HT-29 (cell line): Measurements from ENCODE around the gene RAB31. TPM values are rescaled to one million over a fixed set of nuclear protein-coding genes. Genes with fewer than 3 reads are reported as not detected.

ENCODE experiments used
- DNase-seq: peaks from one replicate; pipeline ENCODE4 v3.0.0-alpha.2; 2015; ENCODE audit warnings: low spot score
- total RNA-seq: library from RNA; depleted of rRNA; stranded (reverse); fragments of >200 nt; shearing (Covaris generic); gene quantifications from 2 replicates; pipeline ENCODE4 v1.2.3, GENCODE V29; 2014

RAB31 gene
- total RNA-seq, 1 experiment from 2014 or later: 1.7 TPM

DNA sequence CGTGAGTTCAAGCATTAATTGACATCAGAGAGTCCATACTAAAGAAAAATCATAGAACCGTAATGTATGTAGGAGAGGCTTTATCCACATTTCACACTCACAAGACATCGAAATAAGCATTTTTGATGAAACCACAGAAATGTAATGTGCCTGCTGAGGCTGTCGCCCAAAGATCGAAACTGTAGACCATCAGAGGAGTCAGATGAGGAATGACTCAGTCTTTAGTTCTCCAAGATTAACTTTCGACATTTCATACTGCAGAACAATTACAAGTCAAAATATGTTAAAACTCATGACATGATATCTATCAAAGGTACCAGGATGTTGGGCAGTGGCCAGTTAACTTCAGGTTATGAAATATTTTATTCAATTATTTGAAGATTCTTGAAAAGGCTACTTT, 79.6 kb downstream of the RAB31 start:
- DNase-seq: no peak

DNA sequence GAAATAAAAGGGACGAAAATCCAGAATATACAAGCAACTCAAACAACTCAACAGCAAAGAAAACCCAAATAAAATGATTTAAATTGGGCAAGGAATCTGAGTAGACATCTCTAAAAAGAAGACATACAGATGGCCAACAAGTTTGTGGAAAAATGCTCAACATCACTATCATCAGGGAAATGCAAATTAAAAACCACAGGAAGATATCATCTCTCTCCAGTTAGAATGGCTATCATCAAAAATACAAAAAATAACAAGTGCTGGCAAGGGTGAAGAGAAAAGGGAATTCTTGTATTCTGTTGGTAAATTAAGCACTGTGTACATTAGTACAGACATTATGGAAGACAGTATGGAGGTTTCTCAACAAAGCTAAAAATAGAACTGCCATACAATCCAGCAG, 80.0 kb downstream of the RAB31 start:
- no peak for DNase-seq

DNA sequence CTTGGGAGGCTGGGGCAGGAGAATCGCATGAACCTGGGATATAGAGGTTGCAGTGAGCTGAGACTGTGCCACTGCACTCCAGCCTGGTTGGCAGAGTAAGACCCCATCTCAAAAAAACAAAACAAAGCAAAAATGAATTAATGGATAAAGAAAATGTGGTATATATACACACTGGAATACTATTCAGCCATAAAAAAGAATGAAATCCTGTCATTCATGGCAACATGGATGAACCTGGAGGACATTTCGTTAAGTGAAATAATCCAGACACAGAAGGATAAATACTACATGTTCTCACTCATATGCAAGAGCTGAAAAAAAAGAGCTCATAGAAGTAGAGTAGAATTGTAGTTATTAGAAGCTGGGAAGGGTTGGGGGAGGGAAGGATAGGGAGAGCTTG, 80.8 kb downstream of the RAB31 start:
- no peak for DNase-seq

DNA sequence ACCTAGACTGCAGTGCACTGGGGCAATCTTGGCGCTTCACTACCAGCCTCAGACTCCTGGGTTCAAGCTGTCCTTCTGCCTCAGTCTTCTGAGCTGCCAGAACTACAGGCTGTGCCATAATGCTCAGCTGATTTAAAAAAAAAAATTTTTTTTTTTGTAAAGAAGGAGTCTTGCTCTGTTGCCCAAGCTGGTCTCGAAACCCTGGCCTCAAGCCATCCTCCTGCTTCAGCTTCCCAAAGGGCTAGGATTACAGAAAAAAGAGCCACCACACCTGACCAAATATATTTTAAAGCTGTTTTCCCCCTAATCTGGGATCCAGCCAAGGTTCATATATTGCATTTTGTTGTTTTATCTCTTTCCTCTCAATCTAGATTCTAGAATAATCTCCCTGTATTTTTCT, 82.2 kb downstream of the RAB31 start:
- no peak for DNase-seq

DNA sequence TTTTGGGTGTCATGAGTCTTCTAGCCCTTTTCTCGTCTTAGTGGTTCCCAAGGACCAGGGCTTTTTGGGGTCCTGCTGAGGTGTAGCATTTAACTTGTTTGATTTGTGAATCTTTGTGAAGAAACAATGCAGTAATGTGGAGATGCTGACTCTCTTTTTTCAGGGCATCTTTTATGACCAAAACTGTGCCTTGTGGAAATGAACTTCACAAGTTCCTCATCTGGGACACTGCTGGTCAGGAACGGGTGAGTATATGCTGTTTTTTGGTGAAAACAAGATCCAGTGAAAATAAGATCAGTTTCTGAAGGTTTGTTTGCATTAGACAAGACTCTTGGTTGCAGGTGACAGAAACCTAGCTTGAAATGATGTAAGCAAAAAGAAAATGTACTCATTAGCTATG, 83.9 kb downstream of the RAB31 start:
- DNase-seq: no peak

DNA sequence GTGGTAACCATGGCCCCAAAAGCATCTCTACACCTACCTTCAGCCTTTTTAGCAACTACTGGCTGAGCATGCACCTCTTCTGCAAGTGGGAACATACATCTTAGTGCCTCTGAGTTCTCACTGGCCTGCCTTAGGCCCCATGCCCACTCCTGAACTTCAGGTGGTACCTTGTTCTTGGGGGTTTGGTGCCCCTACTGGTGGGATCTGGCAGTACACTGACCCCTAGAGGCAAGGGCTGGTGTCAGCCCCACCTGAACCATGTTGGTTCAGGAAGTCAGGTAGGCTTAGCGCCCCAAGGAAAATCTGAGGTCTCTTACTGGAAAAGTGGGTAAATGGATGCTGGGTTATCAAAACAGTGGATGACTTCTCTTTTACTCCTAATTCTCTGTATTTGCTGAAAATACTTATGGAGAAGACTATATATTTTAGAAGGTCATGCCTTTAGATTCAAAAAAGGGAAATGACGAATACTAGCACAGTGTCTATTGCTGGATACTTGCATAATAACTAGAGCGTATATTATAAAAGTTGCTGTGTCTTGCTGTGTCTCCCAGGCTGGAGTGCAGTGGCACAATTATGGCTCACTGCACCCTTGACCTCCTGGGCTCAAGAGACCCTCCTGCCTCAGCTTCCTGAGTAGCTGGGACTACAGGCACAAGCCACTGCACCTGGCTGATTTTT, 84.6 kb downstream of the RAB31 start:
- peak; percentile 25 for DNase-seq

DNA sequence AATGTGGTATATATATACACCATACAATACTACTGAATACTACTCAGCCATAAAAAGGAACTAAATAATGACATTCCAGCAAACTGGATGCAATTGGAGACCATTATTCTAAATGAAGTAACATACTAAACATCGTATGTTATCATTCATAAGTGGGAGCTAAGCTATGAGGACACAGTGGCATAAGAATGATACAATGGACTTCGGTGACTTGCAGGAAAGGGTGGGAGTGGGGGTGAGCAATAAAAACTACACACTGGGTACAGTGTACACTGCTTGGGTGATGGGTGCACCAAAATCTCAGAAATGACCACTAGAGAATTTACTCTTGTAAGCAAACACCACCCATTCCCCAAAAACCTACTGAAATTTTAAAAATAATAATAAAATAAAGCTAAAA, 87.9 kb downstream of the RAB31 start:
- no peak for DNase-seq

DNA sequence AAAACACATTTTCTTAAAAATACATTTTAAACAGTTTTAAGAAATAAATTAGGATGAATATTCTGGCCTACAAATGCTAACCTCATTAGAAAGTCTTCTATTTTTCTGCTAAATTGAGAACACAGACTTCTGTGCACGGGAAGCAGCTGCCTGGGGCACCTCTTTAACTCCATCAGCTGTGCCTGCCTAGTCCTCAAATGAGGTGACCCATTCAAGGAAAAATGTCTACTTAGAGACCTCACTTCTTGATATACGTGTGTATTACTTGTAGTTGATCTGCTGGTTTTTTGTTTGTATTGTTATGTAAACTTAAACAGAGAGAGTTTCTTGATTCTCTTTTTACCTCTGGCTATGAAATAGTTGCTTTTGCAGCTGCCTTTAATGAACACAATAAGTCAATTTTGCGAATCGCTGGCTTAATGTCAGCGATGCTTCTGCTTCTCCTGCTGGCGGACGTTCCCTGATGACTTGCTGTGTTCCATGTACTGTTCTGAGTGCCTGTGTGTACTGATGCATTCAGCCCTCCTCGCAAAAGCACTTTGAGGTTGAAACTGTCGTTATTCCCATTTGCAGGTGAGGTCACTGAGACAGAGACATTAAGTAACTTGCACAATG, 88.9 kb downstream of the RAB31 start:
- no peak for DNase-seq

DNA sequence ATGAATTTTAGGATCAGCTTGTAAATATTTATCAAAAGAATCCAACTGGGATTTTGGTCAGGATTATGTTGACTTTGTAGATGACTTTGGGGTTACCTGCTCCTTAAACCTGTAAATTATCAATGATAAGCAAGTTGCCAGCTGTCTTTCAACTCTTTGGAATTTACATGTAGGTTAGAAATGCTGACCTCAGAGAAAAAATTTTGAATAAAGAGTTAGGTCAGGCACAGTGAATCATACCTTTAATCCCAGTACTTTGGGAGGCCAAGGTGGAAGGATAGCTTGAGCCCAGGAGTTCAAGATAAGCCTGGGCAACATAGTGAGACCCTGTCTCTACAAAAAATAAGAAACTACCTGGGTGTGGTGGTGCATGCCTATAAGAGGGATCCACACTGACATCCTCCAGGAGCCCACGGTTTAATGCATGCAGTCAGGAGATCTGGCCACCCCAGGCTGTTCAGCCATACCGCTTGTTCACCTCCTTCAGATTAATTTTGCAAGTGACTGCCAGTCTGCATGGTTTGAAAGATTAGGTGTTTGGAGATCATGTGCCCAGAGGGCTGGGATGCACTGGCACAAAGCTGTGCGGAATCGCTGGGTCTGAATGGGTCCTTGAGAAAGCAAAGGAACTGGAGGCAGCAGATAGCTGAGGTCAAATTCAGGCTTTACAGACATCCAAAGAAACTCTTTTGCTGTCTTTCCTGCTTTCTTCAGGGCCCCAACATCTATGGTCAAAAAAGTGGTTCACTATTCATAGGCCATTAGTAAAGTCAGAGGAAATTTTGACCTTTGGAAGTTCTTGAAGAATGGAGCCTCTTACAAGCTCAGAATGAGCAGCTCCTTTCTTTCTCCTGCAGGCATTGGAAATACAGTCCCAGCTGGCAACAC, 94.3 kb downstream of the RAB31 start:
- DNase-seq: no peak

DNA sequence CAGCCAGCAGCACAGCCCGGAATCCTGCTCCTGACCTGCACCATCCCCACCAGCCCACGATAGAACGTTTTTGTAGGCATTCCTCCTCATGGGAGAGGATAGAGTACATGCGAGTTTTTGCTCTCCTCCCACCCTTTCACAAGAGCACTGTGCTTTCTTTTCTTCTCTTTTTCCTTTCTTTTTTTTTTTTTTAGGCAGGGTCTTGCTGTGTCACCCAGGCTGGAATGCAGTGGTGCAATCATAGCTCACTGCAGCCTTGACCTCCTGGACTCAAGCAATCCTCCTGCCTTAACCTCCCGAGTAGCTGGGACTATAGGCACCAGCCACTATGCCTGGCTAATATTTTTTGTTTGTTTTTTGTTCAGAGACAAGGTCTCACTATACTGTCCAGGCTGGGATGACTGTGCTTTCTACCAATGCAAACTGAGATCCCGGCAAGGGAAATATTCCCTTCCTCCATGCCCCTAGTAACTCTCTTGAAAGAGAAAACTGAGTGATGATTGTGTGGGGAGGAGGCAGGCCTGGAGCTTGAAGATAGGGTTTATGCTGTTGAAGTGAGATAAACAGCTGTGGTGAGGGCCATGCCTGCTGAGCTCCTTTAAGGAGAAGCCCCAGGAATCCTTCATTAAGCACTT, 95.1 kb downstream of the RAB31 start:
- DNase-seq: no peak

DNA sequence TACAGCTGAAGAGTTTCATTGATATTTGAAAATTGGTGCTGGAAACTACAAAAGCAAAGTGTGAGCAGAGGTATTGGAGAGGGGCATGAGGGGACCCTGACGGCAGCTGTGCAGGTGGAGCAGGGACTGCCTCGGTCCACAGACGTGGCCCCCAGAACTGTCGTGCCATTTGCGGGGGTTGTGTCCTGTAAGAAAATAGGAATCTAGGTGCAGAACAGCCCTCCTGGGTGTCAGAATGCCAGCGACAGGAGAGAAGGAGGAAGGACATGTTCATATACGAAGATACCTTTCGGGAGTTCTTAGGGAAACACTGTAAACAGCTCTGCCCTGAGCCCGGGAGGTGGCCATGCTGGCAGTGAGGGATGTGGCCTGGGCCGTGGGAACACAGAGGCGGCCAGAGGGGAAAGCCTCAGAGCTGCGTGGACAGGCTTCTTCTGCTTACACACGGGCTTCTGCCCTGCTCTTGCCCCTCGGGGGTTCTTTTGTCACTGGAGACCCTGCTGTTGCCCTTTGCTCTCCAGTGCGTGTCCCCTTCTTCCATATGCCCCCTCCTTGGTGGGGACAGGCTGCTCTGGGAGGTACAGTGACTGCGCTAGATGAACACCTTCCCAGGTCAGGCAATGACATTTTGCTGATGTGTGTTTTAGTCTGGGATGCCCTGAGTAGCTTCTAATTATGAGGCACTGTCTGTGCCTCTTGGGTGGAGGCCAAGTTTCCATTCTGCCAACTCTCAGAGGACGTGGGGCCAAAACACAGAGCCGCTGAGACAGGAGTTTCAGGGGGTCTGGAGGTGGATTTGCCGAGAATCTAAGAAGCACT, 95.8 kb downstream of the RAB31 start:
- no peak for DNase-seq

DNA sequence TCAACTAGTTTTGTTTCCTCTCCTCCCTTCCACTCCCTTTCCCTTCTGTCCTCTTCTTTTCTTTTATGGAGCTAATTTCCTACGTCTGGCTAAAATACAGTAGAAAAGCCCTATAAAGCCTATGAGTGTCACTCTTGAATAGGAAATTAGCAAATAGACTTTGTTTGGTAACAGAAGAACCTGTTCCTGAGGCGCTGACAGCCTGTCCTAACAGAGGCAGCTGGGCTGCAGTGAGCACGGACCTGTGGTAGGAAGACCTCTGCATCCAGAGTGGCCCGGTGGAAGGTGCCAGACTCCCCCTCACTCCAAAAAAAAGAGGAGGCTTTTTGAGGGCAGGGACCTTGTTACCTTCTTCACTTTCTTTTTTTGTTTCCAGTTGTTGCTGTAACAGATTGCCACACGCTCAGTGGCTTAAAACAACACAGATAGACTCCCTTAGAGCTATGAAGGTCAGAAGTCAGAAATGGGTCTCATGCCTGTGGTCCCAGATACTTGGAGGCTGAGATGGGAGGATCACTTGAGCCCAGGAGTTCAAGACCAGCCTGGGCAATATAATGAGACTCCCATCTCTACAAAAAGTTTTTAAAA, 96.5 kb downstream of the RAB31 start:
- peak; percentile 18 for DNase-seq

DNA sequence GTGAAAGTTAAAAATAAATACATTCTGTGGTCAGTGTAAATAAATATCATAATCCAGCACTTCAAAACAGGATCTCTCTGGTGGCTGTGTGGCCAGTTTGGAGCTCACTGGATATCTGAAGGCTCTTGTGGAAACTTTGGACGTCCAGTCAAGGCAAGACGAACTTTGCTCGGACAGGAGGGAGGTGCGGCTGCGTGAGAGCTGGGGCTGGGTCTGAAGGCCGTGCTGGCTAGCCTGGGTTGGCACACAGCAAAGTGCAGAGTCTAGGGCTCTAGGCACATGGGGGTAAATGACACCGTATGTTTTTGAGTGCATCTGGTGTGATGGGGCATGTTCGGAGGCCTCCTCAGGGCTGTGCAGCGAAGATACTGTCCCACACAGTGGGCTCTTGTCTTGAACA, 98.8 kb downstream of the RAB31 start:
- DNase-seq: no peak

DNA sequence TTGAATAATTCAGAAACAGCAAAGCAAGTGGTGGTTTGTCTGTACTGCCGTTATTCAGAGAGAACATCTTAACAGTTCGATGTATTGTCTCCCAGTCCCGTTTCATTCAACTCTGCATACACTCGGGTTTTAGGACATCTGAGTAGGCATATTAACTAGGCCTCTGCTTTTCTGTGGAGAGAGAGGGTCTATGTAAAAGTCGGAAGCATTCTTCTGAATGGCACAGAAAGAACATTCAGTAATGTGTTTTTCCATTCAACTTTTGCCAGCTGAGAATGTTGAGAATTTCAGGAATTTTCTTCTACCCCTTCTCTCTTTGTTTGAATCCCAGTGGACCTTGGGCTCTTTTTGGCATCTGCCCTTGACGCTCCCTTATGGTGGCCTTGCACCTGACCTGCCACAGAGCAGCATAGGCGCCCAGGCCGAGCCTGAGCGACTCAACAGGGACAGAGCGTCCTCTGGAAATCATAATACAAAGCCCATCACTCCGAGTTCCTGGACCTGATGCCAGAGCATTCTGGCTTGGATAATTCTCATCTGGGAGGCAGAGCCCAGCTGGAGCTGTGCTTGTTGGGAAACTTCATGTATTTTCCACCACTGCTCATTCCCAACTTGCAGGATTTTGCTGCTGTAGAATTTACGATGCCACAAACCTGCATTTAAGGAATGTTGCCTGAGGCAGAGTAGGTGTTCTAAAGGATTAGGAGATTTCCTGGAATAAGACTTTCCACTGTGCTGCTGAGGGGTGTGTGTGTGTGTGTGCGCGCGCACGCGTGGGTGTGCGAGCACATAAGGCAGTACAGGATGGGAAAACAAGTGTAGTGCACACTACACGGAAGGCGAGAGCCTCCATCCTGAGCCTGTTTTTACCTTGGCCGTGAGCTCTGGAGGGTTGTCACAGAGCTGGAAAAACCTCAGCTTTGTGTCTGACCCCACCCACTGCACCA, 100.5 kb downstream of the RAB31 start:
- DNase-seq: no peak

DNA sequence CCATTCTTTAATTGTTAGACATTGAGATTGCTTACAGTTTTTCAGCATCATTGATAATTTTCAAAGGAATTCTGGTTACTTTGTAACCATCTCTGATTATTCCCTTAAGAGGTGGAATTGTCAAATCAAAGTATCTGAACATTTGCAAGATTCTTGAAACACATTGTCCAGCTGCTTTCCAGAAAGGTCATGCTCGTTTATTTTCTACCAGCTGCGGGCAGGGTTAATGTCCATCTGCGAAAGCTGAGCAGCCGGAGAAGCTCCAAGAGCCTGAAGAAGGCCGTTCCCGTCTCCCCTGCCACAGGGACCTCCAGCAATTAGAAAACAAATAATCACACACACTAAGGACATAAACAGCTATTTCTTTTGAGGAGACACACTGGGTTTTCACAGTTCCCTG, 101.6 kb downstream of the RAB31 start:
- DNase-seq: no peak

DNA sequence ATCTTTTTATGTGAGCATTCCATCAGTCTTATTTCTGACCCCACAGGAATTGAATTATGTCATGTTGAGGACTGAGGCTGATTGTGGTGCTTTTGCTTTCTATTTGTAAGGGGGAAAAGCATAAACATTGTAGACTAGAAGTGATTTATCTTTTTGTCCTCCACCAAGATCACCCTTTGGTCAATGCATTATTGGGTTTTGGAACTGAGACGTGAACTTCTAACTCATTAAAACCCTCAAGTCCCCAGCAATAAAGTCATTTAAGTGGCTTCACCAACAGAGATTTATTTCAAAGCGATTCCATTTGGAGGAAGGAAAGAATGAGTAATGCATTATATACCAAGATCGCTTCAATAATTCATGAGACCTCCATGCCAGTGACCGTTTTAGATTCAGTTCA, 102.2 kb downstream of the RAB31 start:
- no peak for DNase-seq

DNA sequence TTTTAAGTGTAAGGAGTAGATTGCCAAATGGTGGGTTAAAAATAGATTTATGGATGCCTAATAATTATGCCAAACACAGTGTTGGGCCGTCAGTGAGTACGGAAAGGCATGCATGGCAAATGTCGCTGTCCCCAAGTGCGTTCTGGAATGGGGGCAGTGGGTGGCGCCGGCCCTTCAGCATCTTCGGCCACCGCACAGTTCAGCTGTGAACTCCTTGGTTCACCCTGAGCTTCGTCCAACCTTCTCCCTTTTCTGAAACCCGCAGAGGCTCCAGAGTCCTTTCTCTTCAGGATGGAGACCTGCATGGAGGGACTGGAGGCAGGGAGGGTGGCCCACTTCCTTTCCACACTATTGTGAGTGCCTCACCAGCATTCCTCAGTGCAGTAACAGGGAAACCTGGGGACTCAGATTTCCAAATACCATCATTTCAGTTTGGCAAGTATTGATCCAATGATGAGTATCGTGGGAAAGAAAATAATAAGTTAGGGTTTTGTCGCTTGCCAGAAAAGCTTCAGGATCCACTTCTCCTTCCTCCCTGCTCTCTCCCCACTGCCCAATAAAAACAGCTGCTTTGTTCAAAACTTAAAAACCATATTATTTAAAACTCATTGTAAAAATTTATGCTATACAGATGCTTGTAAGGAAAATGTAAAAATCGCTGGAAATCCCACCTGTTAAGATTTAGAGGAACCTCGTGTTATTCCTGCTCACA, 103.0 kb downstream of the RAB31 start:
- peak; percentile 33 for DNase-seq

DNA sequence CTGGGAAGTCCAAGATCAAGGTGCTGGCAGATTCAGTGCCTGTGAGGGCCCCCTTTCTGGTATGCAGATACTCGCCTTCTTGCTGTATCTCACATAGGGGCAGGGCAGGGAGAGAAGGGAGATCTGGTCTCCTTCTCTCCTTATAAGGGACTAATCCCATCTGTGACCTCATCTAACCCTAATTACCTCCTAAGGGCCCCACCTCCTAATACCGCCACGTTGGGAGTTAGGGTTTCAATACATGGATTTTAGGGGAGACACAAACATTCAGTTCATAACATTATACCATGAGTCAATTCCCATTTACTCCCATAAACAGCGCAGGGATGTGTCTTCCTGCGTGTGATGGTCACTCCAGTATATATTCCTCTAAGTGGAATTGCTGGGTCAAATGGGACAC, 103.9 kb downstream of the RAB31 start:
- DNase-seq: no peak

DNA sequence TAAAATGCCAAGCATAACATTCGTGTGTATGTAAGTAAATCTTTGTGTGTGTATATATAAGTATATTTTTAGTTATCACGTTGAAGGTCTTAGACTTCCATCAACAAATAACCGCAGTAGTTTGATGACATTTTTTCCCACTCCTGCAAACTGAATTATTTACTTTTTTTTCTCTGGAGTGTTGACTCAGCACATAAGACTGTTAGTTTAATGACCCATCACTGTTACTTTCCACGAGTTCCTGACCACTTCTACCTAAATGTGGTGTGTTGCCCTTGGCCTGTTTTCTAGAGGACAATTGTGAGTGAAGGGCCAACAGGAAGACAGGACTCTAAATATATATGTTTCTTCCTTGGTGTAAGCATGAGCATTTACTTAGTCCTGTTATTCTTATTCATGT, 106.3 kb downstream of the RAB31 start:
- no peak for DNase-seq
